HepG2 (cell line): ENCODE measurements around the gene DAAM2. TPM values are rescaled to one million over a fixed set of nuclear protein-coding genes. Genes with fewer than 3 reads are reported as not detected.

ENCODE experiments used
- ATAC-seq: fragments of 200-7000 bp; cut with Tn5 transposase; 3 replicates; pipeline ENCODE4 v1.9.1; 2020; ENCODE audit warnings: mild to moderate bottlenecking, moderate library complexity
- BruUV-seq: library from RNA; stranded (reverse); fragments of 400-500 nt; replicated peaks from 2 replicates; lab custom pipeline; 2021; lab: Mats Ljungman, UMichigan
- CTCF ChIA-PET: fragments of 300-600 bp; formaldehyde crosslinking; extraction: SDS; loops from one replicate; lab custom pipeline; 2021; ENCODE audit warnings: low total read pairs, inconsistent platforms, low intra/inter-chr PET ratio; lab: Yijun Ruan, JAX
- POLR2A ChIA-PET: fragments of 350-600 bp; sonication (Branson Sonifier 250); formaldehyde crosslinking; loops from one replicate; lab custom pipeline; 2020; ENCODE audit warnings: antibody characterized with exemption, inconsistent platforms; lab: Yijun Ruan, JAX
- DNase-seq: peaks from one replicate; pipeline ENCODE4 v3.0.0-alpha.2; 2015; ENCODE audit warnings: low spot score
- FAIRE-seq: peaks from 3 replicates; lab custom pipeline; 2011; peaks lifted over from hg19 to GRCh38; lab: Jason Lieb, UNC
- H2AFZ ChIP-seq: one replicate; pipeline ENCODE4 v1.6.1; 2011; ENCODE audit warnings: low read length, inconsistent platforms
- H3K27ac ChIP-seq: fragments of 300-600 bp; 3 replicates; pipeline ENCODE4 v1.8.0; 2011; ENCODE audit warnings: mixed run types, mild to moderate bottlenecking, mixed read lengths, low read length, inconsistent platforms; ENCODE audit not compliant: insufficient read depth; ENCODE audit errors: extremely low read length
- H3K27me3 ChIP-seq, 2 experiments: fragments of 200-600 bp in 1 of 2; 2 replicates in 1 of 2; 3 replicates in 1 of 2; pipeline versions ENCODE4 v1.6.0 to v1.8.0; 2011; ENCODE audit warnings: low read length in 2 of 2, mild to moderate bottlenecking in 2 of 2, moderate library complexity in 2 of 2, inconsistent platforms in 1 of 2; ENCODE audit not compliant: insufficient read depth in 2 of 2, control insufficient read depth in 1 of 2
- H3K36me3 ChIP-seq, 2 experiments: fragments of 200-600 bp in 1 of 2; replicated peaks in 1 of 2; 2 replicates in 1 of 2; 3 replicates in 1 of 2; pipeline versions ENCODE4 v1.5.1 to v1.8.0; 2011; ENCODE audit warnings: low read length in 2 of 2, inconsistent platforms in 1 of 2; ENCODE audit not compliant: insufficient read depth in 2 of 2, control insufficient read depth in 1 of 2
- H3K4me1 ChIP-seq: 2 replicates; pipeline ENCODE4 v1.5.1; 2012; ENCODE audit warnings: low read length, inconsistent platforms; ENCODE audit not compliant: insufficient read depth
- H3K4me2 ChIP-seq: 2 replicates; pipeline ENCODE4 v1.6.0; 2011; ENCODE audit warnings: low read depth, low read length, inconsistent platforms
- H3K4me3 ChIP-seq, 3 experiments: fragments of 200-600 bp in 1 of 3; sonication (generic), shearing (Covaris generic) in 1 of 3; replicated peaks in 1 of 3; 2 replicates each; pipeline ENCODE4 v1.5.1; 2011 to 2016; ENCODE audit warnings: low read length in 3 of 3, inconsistent platforms in 2 of 3, low read depth in 2 of 3, mild to moderate bottlenecking in 2 of 3, control low read depth in 1 of 3, mixed read lengths in 1 of 3; ENCODE audit not compliant: insufficient read depth in 1 of 3
- H3K79me2 ChIP-seq: one replicate; pipeline ENCODE4 v1.6.1; 2011; ENCODE audit warnings: low read length, inconsistent platforms; ENCODE audit not compliant: insufficient read depth
- H3K9ac ChIP-seq: 2 replicates; pipeline ENCODE4 v1.6.0; 2011; ENCODE audit warnings: mild to moderate bottlenecking, low read depth, low read length, inconsistent platforms; ENCODE audit not compliant: insufficient read depth
- H3K9me3 ChIP-seq: 2 replicates; pipeline ENCODE4 v1.5.1; 2012; ENCODE audit warnings: mild to moderate bottlenecking, low read length
- H4K20me1 ChIP-seq: 2 replicates; pipeline ENCODE4 v1.6.0; 2011; ENCODE audit warnings: inconsistent platforms, mild to moderate bottlenecking, low read length, moderate library complexity; ENCODE audit not compliant: insufficient read depth
- BCLAF1 ChIP-seq: fragments of 450-650 bp; IDR thresholded peaks from 2 replicates; pipeline ENCODE4 v1.6.1; 2017; ENCODE audit warnings: mild to moderate bottlenecking
- BRD4 ChIP-seq: sonication (generic); formaldehyde crosslinking; IDR thresholded peaks from 2 replicates; pipeline ENCODE4 v1.4.0; 2020; ENCODE audit warnings: missing genetic modification reagents
- CC2D1A ChIP-seq: sonication (generic); formaldehyde crosslinking; IDR thresholded peaks from 2 replicates; pipeline ENCODE4 v1.8.1; 2023; ENCODE audit warnings: mild to moderate bottlenecking, missing genetic modification reagents
- E2F1 ChIP-seq: sonication (generic); formaldehyde crosslinking; IDR thresholded peaks from 2 replicates; pipeline ENCODE4 v1.5.0; 2020; ENCODE audit warnings: missing genetic modification reagents
- GABPB1 ChIP-seq: IDR thresholded peaks from 2 replicates; pipeline ENCODE4 v1.6.1; 2016; ENCODE audit warnings: mild to moderate bottlenecking, missing genetic modification reagents, moderate library complexity, missing compliant biosample characterization
- MEIS2 ChIP-seq: sonication (generic); formaldehyde crosslinking; IDR thresholded peaks from 2 replicates; pipeline ENCODE4 v1.9.0; 2021; ENCODE audit warnings: mild to moderate bottlenecking, missing genetic modification reagents
- SMYD3 ChIP-seq: sonication (generic); formaldehyde crosslinking; IDR thresholded peaks from 2 replicates; pipeline ENCODE4 v1.8.1; 2023; ENCODE audit warnings: mild to moderate bottlenecking, missing genetic modification reagents
- SRSF4 ChIP-seq: fragments of 200-400 bp; formaldehyde crosslinking; IDR thresholded peaks from one replicate; pipeline ENCODE4 v1.6.1; 2018; ENCODE audit warnings: mild to moderate bottlenecking, low read depth, low read length, moderate library complexity; ENCODE audit not compliant: poor library complexity, severe bottlenecking
- ZBTB49 ChIP-seq: sonication (generic); formaldehyde crosslinking; IDR thresholded peaks from 2 replicates; pipeline ENCODE4 v1.4.0; 2020; ENCODE audit warnings: missing genetic modification reagents, borderline replicate concordance
- ZNF17 ChIP-seq: sonication (generic); formaldehyde crosslinking; IDR thresholded peaks from 2 replicates; pipeline ENCODE4 v1.5.0; 2020; ENCODE audit warnings: mild to moderate bottlenecking, missing genetic modification reagents
- ZNF205 ChIP-seq: IDR thresholded peaks from 2 replicates; pipeline ENCODE4 v1.6.1; 2018; ENCODE audit warnings: missing biosample characterization, missing genetic modification reagents
- ZNF644 ChIP-seq: IDR thresholded peaks from 2 replicates; pipeline ENCODE4 v1.6.1; 2016; ENCODE audit warnings: low read depth
- WGBS: methylation state at CpG from one replicate; pipeline ENCODE4 v1.1.6; 2017; ENCODE audit warnings: low lambda C conversion rate; 5-methylcytosine and 5-hydroxymethylcytosine counted together
- in situ Hi-C: cut with HindIII; loops from 2 replicates; pipeline ENCODE4 v1.10.0; 2017; ENCODE audit warnings: low pct_unique_long_range_greater_than_20kb; ENCODE audit not compliant: extremely low pct_ligation_motif_present
- intact Hi-C: fragments of 100-400 bp; cut with micrococcal nuclease; formaldehyde crosslinking; loops from one replicate; pipeline ENCODE4 v1.10.0; 2022; ENCODE audit not compliant: unreplicated experiment
- polyA plus RNA-seq, 8 experiments: library from polyadenylated mRNA; depleted of rRNA in 3 of 8; stranded (reverse) in 7 of 8; unstranded in 1 of 8; fragments of >200 nt; fragmentation: Illumina TruSeq in 4 of 8; extraction: Trizol in 4 of 8; gene quantifications; 2 replicates each; pipeline versions ENCODE4 v1.2.1 to v1.2.3, GENCODE V29; 2011 to 2016; ENCODE audit warnings: low read depth in 4 of 8, missing spikeins in 1 of 8, mixed read lengths in 1 of 8; ENCODE audit not compliant: insufficient read depth in 1 of 8
- total RNA-seq, 5 experiments: library from RNA; depleted of rRNA; stranded (reverse); fragments of >200 nt; fragmentation: Illumina TruSeq; extraction: Trizol; gene quantifications; 2 replicates each; pipeline ENCODE4 v1.2.3, GENCODE V29; 2016; ENCODE audit warnings: low read depth in 1 of 5

The DAAM2 gene
- total and polyA plus RNA-seq, 2 of the 13 experiments (the other 11 are each of a cell fraction or from before 2014, with no cell fraction given), result 0.01 TPM; not detected in 1

GRCh38 chr6:39906318-39906761, 114.2 kb downstream of the DAAM2 start:
- TF ChIP-seq SRSF4, result no peak
- no peak for TF ChIP-seq MEIS2 (CRISPR knock-in tag)
- POLR2A ChIA-PET, result no interaction called here
- Histone ChIP-seq H3K9ac (no peak overlapping the region), H3K27ac (no peak overlapping the region), H3K4me1 (no peaks in the 10 kb centered on the region), H3K4me3 (no peak overlapping the region), H3K4me2 (no peak overlapping the region), H3K79me2 (no peaks in the 10 kb centered on the region), H3K27me3 (no peaks in the 10 kb centered on the region), H3K36me3 (no peaks in the 10 kb centered on the region), H2AFZ (no peak overlapping the region), H4K20me1 (no peaks in the 10 kb centered on the region), H3K9me3 (no peaks in the 10 kb centered on the region)
- in situ Hi-C loops (no loop called here), intact Hi-C loops (no loop called here)
- DNase-seq, result no peak
- no peak for ATAC-seq
- WGBS, result 95% methylated on average over 9 of the region's 13 CpGs
- no TSS peak for BruUV-seq
- CTCF ChIA-PET, result no interaction called here
- FAIRE-seq, result no peak

- Histone ChIP-seq H3K4me3 (no peak overlapping the region), H3K9ac (no peak overlapping the region), H3K9me3 (no peaks in the 10 kb centered on the region), H4K20me1 (no peaks in the 10 kb centered on the region), H3K36me3 (peaks cover 4 to 7% of the 10 kb centered on the region in 2 experiments; a peak in 3 of 5 replicates), H3K79me2 (no peaks in the 10 kb centered on the region), H3K4me2 (no peak overlapping the region), H3K27me3 (no peaks in the 10 kb centered on the region), H2AFZ (no peak overlapping the region), H3K27ac (no peak overlapping the region), H3K4me1 (no peaks in the 10 kb centered on the region)
- BruUV-seq, result no TSS peak
- FAIRE-seq (no peak), DNase-seq (no peak), ATAC-seq (no peak)
- CTCF ChIA-PET, result no interaction called here
- in situ Hi-C loops (no loop called here), intact Hi-C loops (no loop called here)
- WGBS, result 89% methylated on average over 5 of the region's 5 CpGs
- POLR2A ChIA-PET, result no interaction called here
- no peak for TF ChIP-seq SMYD3 (CRISPR knock-in tag)
- no peak for TF ChIP-seq E2F1 (CRISPR knock-in tag)
- TF ChIP-seq BCLAF1, result no peak
- TF ChIP-seq GABPB1 (CRISPR knock-in tag), result no peak
- no peak for TF ChIP-seq BRD4 (CRISPR knock-in tag)
- no peak for TF ChIP-seq ZNF17 (CRISPR knock-in tag)
- TF ChIP-seq ZBTB49 (CRISPR knock-in tag), result no peak
- no peak for TF ChIP-seq ZNF644 (CRISPR knock-in tag)
- no peak for TF ChIP-seq CC2D1A (CRISPR knock-in tag)
- no peak for TF ChIP-seq ZNF205
Measured at GRCh38 chr6:39907871-39908575, 115.8 kb downstream of the DAAM2 start.
